GM18508 (cell line): ENCODE data around the gene METTL3.

Experiments used
- ATAC-seq: cut with Tn5 transposase; IDR thresholded peaks from one replicate; pipeline ENCODE4 v1.9.1; 2021; ENCODE audit warnings: moderate number of reproducible peaks; ENCODE audit not compliant: insufficient read depth, unreplicated experiment

METTL3 gene

GRCh38 chr14:21486640-21487087 is 24.5 kb downstream of the METTL3 start:
- ATAC-seq: no peak

GRCh38 chr14:21476925-21477681 is 34.0 kb downstream of the METTL3 start, which contains the start of the genes RAB2B and TOX4:
RAB2B (minus strand) TSS chr14:21476959; CDS start chr14:21476872, 87 bp downstream.
TOX4 (plus strand) TSS chr14:21477195; CDS start chr14:21477279, 84 bp downstream.
- peak; percentile 96 for ATAC-seq

GRCh38 chr14:21476523-21476924 is 34.6 kb downstream of the METTL3 start:
- no peak for ATAC-seq

GRCh38 chr14:21475767-21476522 is 35.2 kb downstream of the METTL3 start:
- ATAC-seq: no peak

GRCh38 chr14:21467616-21468015 is 43.5 kb downstream of the METTL3 start:
- no peak for ATAC-seq

GRCh38 chr14:21455912-21456667 is 55.0 kb downstream of the METTL3 start, which contains the start of gene CHD8:
CHD8 (minus strand) TSS chr14:21456123; CDS start chr14:21431643, 24,480 bp downstream.
- peak; percentile 94 for ATAC-seq

GRCh38 chr14:21455592-21455911 is 55.6 kb downstream of the METTL3 start:
- peak; percentile 3 for ATAC-seq

GRCh38 chr14:21454843-21455544 is 56.1 kb downstream of the METTL3 start:
- ATAC-seq: no peak

- no peak for ATAC-seq
Observed at GRCh38 chr14:21449899-21450216, 61.3 kb downstream of the METTL3 start.
